Endothelial cell of umbilical vein (primary cell): ENCODE results near the gene COL15A1. TPM values are rescaled to one million over a fixed set of nuclear protein-coding genes. Genes with fewer than 3 reads are reported as not detected.

Source experiments
- BruUV-seq: library from RNA; stranded (reverse); fragments of 400-500 nt; replicated peaks from 2 replicates; lab custom pipeline; 2021; lab: Mats Ljungman, UMichigan
- CTCF ChIA-PET: fragments of 300-600, 350-600 bp; sonication (Branson Sonifier 250); formaldehyde crosslinking; loops from one replicate; lab custom pipeline; 2021; ENCODE audit warnings: antibody characterized with exemption, inconsistent platforms; lab: Charles Lee
- POLR2A ChIA-PET: fragments of 300-600, 350-600 bp; sonication (Branson Sonifier 250); formaldehyde crosslinking; loops from one replicate; lab custom pipeline; 2021; ENCODE audit warnings: antibody characterized with exemption, inconsistent platforms; lab: Charles Lee
- DNase-seq: peaks from one replicate; pipeline ENCODE4 v3.0.0-alpha.2; 2011; ENCODE audit warnings: low read depth, low spot score
- FAIRE-seq: peaks from 2 replicates; lab custom pipeline; 2011; peaks lifted over from hg19 to GRCh38; lab: Jason Lieb, UNC
- H2AFZ ChIP-seq: 2 replicates; pipeline ENCODE4 v1.6.0; 2012; ENCODE audit warnings: low read depth, low read length, control low read depth, inconsistent platforms
- H3K27ac ChIP-seq: 2 replicates; pipeline ENCODE4 v1.5.1; 2011; ENCODE audit warnings: low read depth, mild to moderate bottlenecking, control low read depth, low read length, moderate library complexity; ENCODE audit not compliant: insufficient read depth
- H3K27me3 ChIP-seq, 2 experiments: 2 replicates each; pipeline versions ENCODE4 v1.6.0 to v1.6.1; 2011; ENCODE audit warnings: low read length in 2 of 2, mixed read lengths in 1 of 2; ENCODE audit not compliant: control insufficient read depth in 2 of 2, insufficient read depth in 2 of 2
- H3K36me3 ChIP-seq, 2 experiments: 2 replicates in 1 of 2; 3 replicates in 1 of 2; pipeline ENCODE4 v1.5.1; 2011; ENCODE audit warnings: low read length in 2 of 2, mild to moderate bottlenecking in 1 of 2, moderate library complexity in 1 of 2; ENCODE audit not compliant: control insufficient read depth in 2 of 2, insufficient read depth in 2 of 2; ENCODE audit errors: extremely low read depth in 1 of 2
- H3K4me1 ChIP-seq: 3 replicates; pipeline ENCODE4 v1.5.1; 2011; ENCODE audit warnings: mild to moderate bottlenecking, low read length; ENCODE audit not compliant: control insufficient read depth, insufficient read depth; ENCODE audit errors: extremely low read depth
- H3K4me2 ChIP-seq: 2 replicates; pipeline ENCODE4 v1.6.1; 2011; ENCODE audit warnings: low read length, control low read depth, mixed read lengths; ENCODE audit not compliant: insufficient read depth
- H3K4me3 ChIP-seq, 3 experiments: fragments of 200-600 bp in 1 of 3; sonication (generic), shearing (Covaris generic) in 1 of 3; replicated peaks in 1 of 3; 2 replicates each; pipeline ENCODE4 v1.5.1; 2011 to 2016; ENCODE audit warnings: control low read depth in 3 of 3, low read length in 3 of 3, mild to moderate bottlenecking in 2 of 3, inconsistent platforms in 1 of 3, low read depth in 1 of 3, moderate library complexity in 1 of 3; ENCODE audit not compliant: insufficient read depth in 1 of 3
- H3K79me2 ChIP-seq: 2 replicates; pipeline ENCODE4 v1.6.0; 2012; ENCODE audit warnings: low read length, inconsistent platforms; ENCODE audit not compliant: control insufficient read depth, insufficient read depth
- H3K9ac ChIP-seq: replicated peaks from 2 replicates; pipeline ENCODE3; 2011; ENCODE audit warnings: low read length, control low read depth; ENCODE audit not compliant: insufficient read depth; ENCODE audit errors: extremely low read depth
- H3K9me1 ChIP-seq: replicated peaks from 3 replicates; pipeline ENCODE4 v1.6.0; 2011; ENCODE audit warnings: mild to moderate bottlenecking, low read length; ENCODE audit not compliant: control insufficient read depth, insufficient read depth; ENCODE audit errors: extremely low read depth
- H3K9me3 ChIP-seq: replicated peaks from 2 replicates; pipeline ENCODE4 v1.5.1; 2012; ENCODE audit warnings: low read length, inconsistent platforms; ENCODE audit not compliant: control insufficient read depth, insufficient read depth
- H4K20me1 ChIP-seq: replicated peaks from 2 replicates; pipeline ENCODE3; 2011; ENCODE audit warnings: mild to moderate bottlenecking, low read length; ENCODE audit not compliant: control insufficient read depth, insufficient read depth; ENCODE audit errors: extremely low read depth
- EZH2 ChIP-seq: IDR thresholded peaks from 2 replicates; pipeline ENCODE4 v1.6.1; 2012; ENCODE audit warnings: borderline replicate concordance, low read depth, mild to moderate bottlenecking, moderate library complexity, low read length, inconsistent platforms; ENCODE audit not compliant: severe bottlenecking
- FOS ChIP-seq: IDR thresholded peaks from 2 replicates; pipeline ENCODE4 v1.6.1; 2011; ENCODE audit warnings: mild to moderate bottlenecking, low read length, moderate library complexity, borderline replicate concordance; ENCODE audit not compliant: insufficient read depth
- GATA2 ChIP-seq: IDR thresholded peaks from 2 replicates; pipeline ENCODE4 v1.7.0; 2011; ENCODE audit warnings: low read depth, mild to moderate bottlenecking, moderate library complexity, mixed read lengths, low read length; ENCODE audit not compliant: insufficient read length, insufficient read depth
- JUN ChIP-seq: IDR thresholded peaks from 2 replicates; pipeline ENCODE4 v1.6.1; 2011; ENCODE audit warnings: borderline replicate concordance, low read depth; ENCODE audit not compliant: insufficient read length, insufficient read depth
- MYC ChIP-seq: IDR thresholded peaks from one replicate; pipeline ENCODE4 v1.6.1; 2011; ENCODE audit warnings: mild to moderate bottlenecking, low read depth, low read length
- POLR2A ChIP-seq: IDR thresholded peaks from 2 replicates; pipeline ENCODE4 v1.6.1; 2012; ENCODE audit warnings: low read depth, mild to moderate bottlenecking, control low read depth, low read length
- POLR2AphosphoS5 ChIP-seq: IDR thresholded peaks from 2 replicates; pipeline ENCODE4 v1.6.1; 2012; ENCODE audit warnings: low read depth, mild to moderate bottlenecking, control low read depth, low read length, moderate library complexity; ENCODE audit not compliant: insufficient read depth
- dilution Hi-C: fragments of 300-500 bp; cut with MboI; formaldehyde crosslinking; loops from one replicate; pipeline ENCODE4 v1.15.0; 2019; ENCODE audit warnings: low sequenced_read_pairs; ENCODE audit not compliant: extremely low pct_ligation_motif_present
- intact Hi-C: fragments of 100-400 bp; cut with micrococcal nuclease; formaldehyde crosslinking; loops from one replicate; pipeline ENCODE4 v1.10.0; 2022
- polyA plus RNA-seq, 4 experiments: library from polyadenylated mRNA; depleted of rRNA in 3 of 4; stranded (reverse) in 3 of 4; unstranded in 1 of 4; fragments of >200 nt; gene quantifications; 2 replicates each; pipeline versions ENCODE4 v1.2.1 to v1.2.3, GENCODE V29; 2011 to 2012; ENCODE audit warnings: missing spikeins in 1 of 4
- total RNA-seq: library from RNA; stranded (reverse); gene quantifications from 2 replicates; pipeline ENCODE4 v1.2.3, GENCODE V29; 2021
- TF ChIP-seq, protein P1 (sequence below): IDR thresholded peaks from 2 replicates; pipeline ENCODE4 v1.6.1; 2011; ENCODE audit not compliant: insufficient read depth, insufficient read length
- TF ChIP-seq, protein P2 (sequence below), 2 donors: IDR thresholded peaks; 1 replicate in 1 of 2; 2 replicates in 1 of 2; pipeline ENCODE4 v1.5.1; 2011; ENCODE audit warnings: low read length in 2 of 2, mild to moderate bottlenecking in 2 of 2, moderate library complexity in 2 of 2, control low read depth in 1 of 2, inconsistent platforms in 1 of 2, low read depth in 1 of 2; ENCODE audit not compliant: insufficient read depth in 1 of 2; ENCODE audit errors: extremely low read depth in 1 of 2

Gene COL15A1
- total and polyA plus RNA-seq, 2 donors (not counting 3 experiments of a cell fraction or from before 2014, with no cell fraction given): not detected

DNA sequence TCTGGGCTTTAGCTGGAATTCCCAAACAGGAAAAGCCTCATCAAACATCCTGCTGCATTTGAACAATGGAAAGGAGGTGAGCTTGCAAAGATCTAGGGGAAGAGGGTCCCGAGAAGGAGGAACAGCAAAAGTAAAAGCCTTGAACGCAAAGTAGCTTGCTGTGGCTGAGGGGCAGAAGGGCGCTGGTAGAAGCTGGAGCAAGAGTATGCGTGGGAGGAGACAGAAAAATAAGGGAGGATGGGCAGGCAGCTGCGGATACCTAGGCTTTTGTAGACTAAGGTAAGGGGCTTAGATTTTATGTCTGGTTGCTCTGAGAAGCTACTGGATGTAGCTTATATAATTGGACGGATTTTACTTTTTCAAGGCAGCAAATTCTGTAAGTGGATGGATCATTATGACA lies 139.3 kb downstream of the COL15A1 start:
- ChIA-PET CTCF (interaction anchor here (1.3 kb wide), 1 partner anchor 21 kb away, joined by 4 read pairs; the partner anchor contains the start of gene TGFBR1), POLR2A (no interaction called here)
- no peaks in the 10 kb centered on the region for H3K79me2 ChIP-seq
- H3K4me1 ChIP-seq: no peaks in the 10 kb centered on the region
- H3K9me3 ChIP-seq: no peaks in the 10 kb centered on the region
- no peak overlapping the region for H3K9ac ChIP-seq
- H4K20me1 ChIP-seq: no peaks in the 10 kb centered on the region
- FAIRE-seq: no peak
- TF ChIP-seq, protein P1, sequence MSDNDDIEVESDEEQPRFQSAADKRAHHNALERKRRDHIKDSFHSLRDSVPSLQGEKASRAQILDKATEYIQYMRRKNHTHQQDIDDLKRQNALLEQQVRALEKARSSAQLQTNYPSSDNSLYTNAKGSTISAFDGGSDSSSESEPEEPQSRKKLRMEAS: no peak
- TF ChIP-seq MYC (no peak), GATA2 (no peak), EZH2 (no peak), POLR2A (no peak), JUN (no peak), FOS (no peak), POLR2AphosphoS5 (no peak)
- TF ChIP-seq, protein P2, sequence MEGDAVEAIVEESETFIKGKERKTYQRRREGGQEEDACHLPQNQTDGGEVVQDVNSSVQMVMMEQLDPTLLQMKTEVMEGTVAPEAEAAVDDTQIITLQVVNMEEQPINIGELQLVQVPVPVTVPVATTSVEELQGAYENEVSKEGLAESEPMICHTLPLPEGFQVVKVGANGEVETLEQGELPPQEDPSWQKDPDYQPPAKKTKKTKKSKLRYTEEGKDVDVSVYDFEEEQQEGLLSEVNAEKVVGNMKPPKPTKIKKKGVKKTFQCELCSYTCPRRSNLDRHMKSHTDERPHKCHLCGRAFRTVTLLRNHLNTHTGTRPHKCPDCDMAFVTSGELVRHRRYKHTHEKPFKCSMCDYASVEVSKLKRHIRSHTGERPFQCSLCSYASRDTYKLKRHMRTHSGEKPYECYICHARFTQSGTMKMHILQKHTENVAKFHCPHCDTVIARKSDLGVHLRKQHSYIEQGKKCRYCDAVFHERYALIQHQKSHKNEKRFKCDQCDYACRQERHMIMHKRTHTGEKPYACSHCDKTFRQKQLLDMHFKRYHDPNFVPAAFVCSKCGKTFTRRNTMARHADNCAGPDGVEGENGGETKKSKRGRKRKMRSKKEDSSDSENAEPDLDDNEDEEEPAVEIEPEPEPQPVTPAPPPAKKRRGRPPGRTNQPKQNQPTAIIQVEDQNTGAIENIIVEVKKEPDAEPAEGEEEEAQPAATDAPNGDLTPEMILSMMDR (IDR thresholded peaks at IDR 0.05; ENCODE audit: extremely low read depth in 1 of 2, insufficient read depth in 1 of 2, low read depth in 1 of 2, low read length in 2 of 2): no peak
- H2AFZ ChIP-seq: no peak overlapping the region
- H3K4me2 ChIP-seq: no peak overlapping the region
- H3K27me3 ChIP-seq: peaks cover 0 to 2% of the 10 kb centered on the region in 2 experiments
- DNase-seq: no peak
- no peaks in the 10 kb centered on the region for H3K36me3 ChIP-seq
- no peaks in the 10 kb centered on the region for H3K9me1 ChIP-seq
- dilution Hi-C loops (no loop called here), intact Hi-C loops (no loop called here)
- H3K27ac ChIP-seq: no peak overlapping the region
- BruUV-seq: no TSS peak
- no peak overlapping the region for H3K4me3 ChIP-seq
